CD14-positive monocyte (primary cell): ENCODE data around the gene WHRN. TPM values are rescaled to one million over a fixed set of nuclear protein-coding genes. Genes with fewer than 3 reads are reported as not detected.

Experiments used
- DNase-seq, 3 donors: peaks; one replicate each; pipeline ENCODE4 v3.0.0-alpha.2; 2011 to 2022
- H2AFZ ChIP-seq: 2 replicates; pipeline ENCODE4 v1.6.0; 2012; ENCODE audit warnings: mild to moderate bottlenecking, low read depth, low read length, inconsistent platforms; ENCODE audit not compliant: insufficient read depth, poor library complexity, severe bottlenecking
- H3K27ac ChIP-seq, 2 donors: 1 replicate in 1 of 2; 2 replicates in 1 of 2; pipeline ENCODE4 v1.5.1; 2012 to 2013; ENCODE audit warnings: low read length in 2 of 2, control low read depth in 1 of 2, inconsistent platforms in 1 of 2, low read depth in 1 of 2, mild to moderate bottlenecking in 1 of 2
- H3K27me3 ChIP-seq, 2 donors: one replicate each; pipeline versions ENCODE4 v1.6.0 to v1.6.1; 2011 to 2013; ENCODE audit warnings: low read length in 2 of 2; ENCODE audit not compliant: control insufficient read depth in 2 of 2, insufficient read depth in 2 of 2
- H3K36me3 ChIP-seq, 2 donors: replicated peaks in 1 of 2; 1 replicate in 1 of 2; 2 replicates in 1 of 2; pipeline versions ENCODE4 v1.5.1 to v1.6.1; 2012 to 2013; ENCODE audit warnings: low read length in 2 of 2, control low read depth in 1 of 2, inconsistent platforms in 1 of 2, mild to moderate bottlenecking in 1 of 2; ENCODE audit not compliant: insufficient read depth in 2 of 2, control insufficient read depth in 1 of 2
- H3K4me1 ChIP-seq, 2 donors: 1 replicate in 1 of 2; 2 replicates in 1 of 2; pipeline versions ENCODE4 v1.5.1 to v1.6.1; 2012 to 2013; ENCODE audit warnings: low read length in 2 of 2, control low read depth in 1 of 2, inconsistent platforms in 1 of 2, mild to moderate bottlenecking in 1 of 2, moderate library complexity in 1 of 2; ENCODE audit not compliant: insufficient read depth in 2 of 2, control insufficient read depth in 1 of 2
- H3K4me2 ChIP-seq: replicated peaks from 2 replicates; pipeline ENCODE3; 2012; ENCODE audit warnings: low read length, moderate library complexity, mild to moderate bottlenecking; ENCODE audit not compliant: poor library complexity, severe bottlenecking; ENCODE audit errors: extremely low read depth
- H3K4me3 ChIP-seq, 3 experiments: fragments of 200-600 bp in 1 of 3; sonication (generic) in 1 of 3; replicated peaks in 1 of 3; 1 replicate in 2 of 3; 2 replicates in 1 of 3; pipeline ENCODE4 v1.5.1; 2011 to 2013; ENCODE audit warnings: low read length in 3 of 3, mild to moderate bottlenecking in 3 of 3, control low read depth in 2 of 3, low read depth in 2 of 3, inconsistent platforms in 1 of 3, moderate library complexity in 1 of 3
- H3K79me2 ChIP-seq: 2 replicates; pipeline ENCODE4 v1.6.0; 2012; ENCODE audit warnings: mild to moderate bottlenecking, control low read depth, inconsistent platforms, low read length, moderate library complexity; ENCODE audit not compliant: insufficient read depth
- H3K9ac ChIP-seq: 2 replicates; pipeline ENCODE4 v1.6.0; 2017; ENCODE audit warnings: low read length, mild to moderate bottlenecking; ENCODE audit not compliant: insufficient read depth, poor library complexity, severe bottlenecking
- H3K9me3 ChIP-seq, 2 donors: replicated peaks in 1 of 2; 1 replicate in 1 of 2; 2 replicates in 1 of 2; pipeline versions ENCODE4 v1.5.1 to v1.6.1; 2012 to 2013; ENCODE audit warnings: low read length in 2 of 2, control low read depth in 1 of 2; ENCODE audit not compliant: control insufficient read depth in 1 of 2, insufficient read depth in 1 of 2
- H4K20me1 ChIP-seq: 2 replicates; pipeline ENCODE4 v1.6.0; 2012; ENCODE audit warnings: mild to moderate bottlenecking, low read length, control low read depth, moderate library complexity; ENCODE audit not compliant: insufficient read depth
- H3K27ac Mint-ChIP-seq, 7 donors: one replicate each; pipeline ENCODE4 v1.8.0; 2020; ENCODE audit warnings: mild to moderate bottlenecking in 7 of 7, mixed read lengths in 7 of 7, moderate library complexity in 6 of 7, inconsistent platforms in 2 of 7
- H3K27me3 Mint-ChIP-seq, 3 donors: one replicate each; pipeline ENCODE4 v1.8.0; 2021 to 2022; ENCODE audit warnings: low read depth in 3 of 3, mild to moderate bottlenecking in 3 of 3, mixed read lengths in 3 of 3, moderate library complexity in 3 of 3, inconsistent platforms in 1 of 3
- H3K36me3 Mint-ChIP-seq, 2 donors: one replicate each; pipeline ENCODE4 v1.8.0; 2020; ENCODE audit warnings: mixed read lengths in 2 of 2, inconsistent platforms in 1 of 2, mild to moderate bottlenecking in 1 of 2
- H3K4me1 Mint-ChIP-seq: one replicate; pipeline ENCODE4 v1.8.0; 2020; ENCODE audit warnings: mild to moderate bottlenecking, mixed read lengths
- H3K4me3 Mint-ChIP-seq, 2 donors: one replicate each; pipeline ENCODE4 v1.8.0; 2020; ENCODE audit warnings: mild to moderate bottlenecking in 2 of 2, mixed read lengths in 2 of 2, moderate library complexity in 1 of 2
- H3K9me3 Mint-ChIP-seq, 7 donors: one replicate each; pipeline ENCODE4 v1.8.0; 2020 to 2022; ENCODE audit warnings: mixed read lengths in 7 of 7, mild to moderate bottlenecking in 6 of 7, moderate library complexity in 6 of 7, inconsistent platforms in 2 of 7
- WGBS: methylation state at CpG from one replicate; pipeline ENCODE4 v1.1.5; 2013; ENCODE audit warnings: missing lambda C conversion rate; ENCODE audit not compliant: insufficient coverage; 5-methylcytosine and 5-hydroxymethylcytosine counted together
- intact Hi-C, 2 donors: fragments of 100-400 bp; cut with micrococcal nuclease; formaldehyde crosslinking; loops; one replicate each; pipeline versions ENCODE4 v1.15.0 to v1.15.1; 2023
- polyA plus RNA-seq, 3 donors: library from polyadenylated mRNA; depleted of rRNA in 1 of 3; unstranded in 2 of 3; stranded (reverse) in 1 of 3; fragments of 300-500 nt in 2 of 3; fragments of >200 nt in 1 of 3; fragmentation: Illumina TruSeq in 2 of 3; gene quantifications; 1 replicate in 2 of 3; 2 replicates in 1 of 3; pipeline ENCODE4 v1.2.3, GENCODE V29; 2012 to 2021
- TF ChIP-seq, protein P1 (sequence below): fragments of 200-600 bp; IDR thresholded peaks from one replicate; pipeline ENCODE4 v1.8.0; 2022; ENCODE audit warnings: antibody characterized with exemption, mild to moderate bottlenecking

WHRN gene
- polyA plus RNA-seq, 3 donors: 0.13 to 0.59 (median 0.30) TPM

DNA sequence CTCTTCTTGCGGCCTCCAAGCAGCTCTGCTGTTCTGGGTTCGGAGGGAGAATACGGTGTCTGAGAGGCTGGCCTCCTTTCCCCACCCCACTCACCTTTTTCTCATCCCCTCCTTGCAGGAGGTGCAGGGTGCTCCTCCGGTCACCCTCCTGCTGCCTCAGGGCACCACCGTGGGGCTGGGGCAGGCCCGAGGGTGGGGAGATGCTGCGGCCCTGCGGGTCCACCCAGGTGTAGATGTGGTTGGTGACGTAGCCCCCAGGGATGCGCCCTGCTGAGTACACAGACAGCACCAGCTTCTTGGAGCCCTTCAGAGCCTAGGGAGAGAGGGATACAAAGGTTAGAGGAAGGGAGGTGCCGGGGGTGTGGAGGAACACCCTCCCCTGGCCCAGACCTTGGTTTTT is 26.8 kb downstream of the WHRN start:
- Histone ChIP-seq H3K9ac (no peak overlapping the region), H3K36me3 (no peaks in the 10 kb centered on the region), H3K27me3 (no peaks in the 10 kb centered on the region), H3K79me2 (no peaks in the 10 kb centered on the region), H2AFZ (no peak overlapping the region), H4K20me1 (no peaks in the 10 kb centered on the region), H3K27ac (no peak overlapping the region), H3K9me3 (no peaks in the 10 kb centered on the region), H3K4me2 (no peak overlapping the region), H3K4me1 (peaks cover 27 to 31% of the 10 kb centered on the region in 2 donors), H3K4me3 (no peak overlapping the region)
- Mint-ChIP-seq H3K36me3 (no peaks in the 10 kb centered on the region), H3K4me1 (peaks cover 47% of the 10 kb centered on the region), H3K27me3 (peaks cover 9 to 15% (median 12%) of the 10 kb centered on the region in 3 donors), H3K4me3 (no peak overlapping the region), H3K9me3 (peaks cover 0 to 4% (median 0%) of the 10 kb centered on the region in 7 donors), H3K27ac (no peak overlapping the region)
- TF ChIP-seq, protein P1, sequence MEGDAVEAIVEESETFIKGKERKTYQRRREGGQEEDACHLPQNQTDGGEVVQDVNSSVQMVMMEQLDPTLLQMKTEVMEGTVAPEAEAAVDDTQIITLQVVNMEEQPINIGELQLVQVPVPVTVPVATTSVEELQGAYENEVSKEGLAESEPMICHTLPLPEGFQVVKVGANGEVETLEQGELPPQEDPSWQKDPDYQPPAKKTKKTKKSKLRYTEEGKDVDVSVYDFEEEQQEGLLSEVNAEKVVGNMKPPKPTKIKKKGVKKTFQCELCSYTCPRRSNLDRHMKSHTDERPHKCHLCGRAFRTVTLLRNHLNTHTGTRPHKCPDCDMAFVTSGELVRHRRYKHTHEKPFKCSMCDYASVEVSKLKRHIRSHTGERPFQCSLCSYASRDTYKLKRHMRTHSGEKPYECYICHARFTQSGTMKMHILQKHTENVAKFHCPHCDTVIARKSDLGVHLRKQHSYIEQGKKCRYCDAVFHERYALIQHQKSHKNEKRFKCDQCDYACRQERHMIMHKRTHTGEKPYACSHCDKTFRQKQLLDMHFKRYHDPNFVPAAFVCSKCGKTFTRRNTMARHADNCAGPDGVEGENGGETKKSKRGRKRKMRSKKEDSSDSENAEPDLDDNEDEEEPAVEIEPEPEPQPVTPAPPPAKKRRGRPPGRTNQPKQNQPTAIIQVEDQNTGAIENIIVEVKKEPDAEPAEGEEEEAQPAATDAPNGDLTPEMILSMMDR: no peak
- intact Hi-C loops: no loop called here
- WGBS: 100% methylated on average over 2 of the region's 11 CpGs
- DNase-seq: no peak

DNA sequence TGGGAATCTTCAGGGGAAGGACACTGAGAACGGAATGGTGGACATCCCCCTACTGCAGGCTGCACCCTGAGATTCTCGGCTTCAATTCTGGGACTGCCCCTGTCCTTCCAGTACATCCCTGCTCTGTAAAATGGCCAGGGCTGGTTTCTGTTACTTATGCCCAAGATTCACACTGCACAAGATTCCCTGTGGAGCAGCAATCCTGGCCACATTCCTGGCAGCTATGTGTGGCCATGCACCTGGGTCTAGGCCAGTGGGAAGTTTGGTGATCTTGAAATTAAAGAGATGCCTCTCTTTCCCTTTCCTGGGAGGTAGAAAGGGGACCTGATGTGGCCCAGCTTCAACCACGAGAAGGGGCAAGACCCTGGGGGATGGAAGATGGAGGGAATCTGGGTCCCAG is 27.6 kb downstream of the WHRN start:
- Histone ChIP-seq H3K79me2 (no peaks in the 10 kb centered on the region), H3K9ac (no peak overlapping the region), H3K4me2 (no peak overlapping the region), H3K4me1 (peaks cover 25 to 27% of the 10 kb centered on the region in 2 donors), H3K9me3 (no peaks in the 10 kb centered on the region), H3K36me3 (no peaks in the 10 kb centered on the region), H3K4me3 (no peak overlapping the region), H3K27ac (no peak overlapping the region), H3K27me3 (no peaks in the 10 kb centered on the region), H4K20me1 (no peaks in the 10 kb centered on the region), H2AFZ (no peak overlapping the region)
- Mint-ChIP-seq H3K4me1 (peaks cover 40% of the 10 kb centered on the region), H3K9me3 (peaks cover 0 to 4% (median 0%) of the 10 kb centered on the region in 7 donors), H3K4me3 (no peak overlapping the region), H3K27me3 (peaks cover 7 to 13% (median 11%) of the 10 kb centered on the region in 3 donors), H3K27ac (no peak overlapping the region), H3K36me3 (no peaks in the 10 kb centered on the region)
- 100% methylated on average over 2 of the region's 3 CpGs for WGBS
- TF ChIP-seq, protein P1: no peak
- DNase-seq: no peak
- intact Hi-C loops: no loop called here
